Vagina (tissue), 2 donors: ENCODE measurements around the gene TMEM44.
"Not testable (repeated sequence)": the region's sequence is repeated elsewhere in the genome, so short reads cannot be mapped to it uniquely, and the experiment has no call there.

Experiments
- POLR2A ChIP-seq, 2 donors: fragments of 450-650 bp; IDR thresholded peaks; one replicate each; pipeline ENCODE4 v1.6.1; 2017; ENCODE audit warnings: antibody characterized with exemption in 2 of 2, mild to moderate bottlenecking in 2 of 2, moderate library complexity in 2 of 2
- POLR2AphosphoS5 ChIP-seq, 2 donors: sonication (generic); formaldehyde crosslinking; IDR thresholded peaks; one replicate each; pipeline ENCODE4 v1.9.0; 2017; ENCODE audit warnings: antibody characterized with exemption in 2 of 2, mild to moderate bottlenecking in 2 of 2, low read depth in 1 of 2; ENCODE audit not compliant: insufficient read depth in 1 of 2
- TF ChIP-seq, protein P1 (sequence below), 3 experiments: fragments of 450-650 bp in 2 of 3; fragments of 200-600 bp in 1 of 3; sonication (generic) in 1 of 3; IDR thresholded peaks; one replicate each; pipeline ENCODE4 v1.5.1; 2017 to 2019; ENCODE audit warnings: antibody characterized with exemption in 3 of 3, mild to moderate bottlenecking in 2 of 3, moderate library complexity in 2 of 3

DNA sequence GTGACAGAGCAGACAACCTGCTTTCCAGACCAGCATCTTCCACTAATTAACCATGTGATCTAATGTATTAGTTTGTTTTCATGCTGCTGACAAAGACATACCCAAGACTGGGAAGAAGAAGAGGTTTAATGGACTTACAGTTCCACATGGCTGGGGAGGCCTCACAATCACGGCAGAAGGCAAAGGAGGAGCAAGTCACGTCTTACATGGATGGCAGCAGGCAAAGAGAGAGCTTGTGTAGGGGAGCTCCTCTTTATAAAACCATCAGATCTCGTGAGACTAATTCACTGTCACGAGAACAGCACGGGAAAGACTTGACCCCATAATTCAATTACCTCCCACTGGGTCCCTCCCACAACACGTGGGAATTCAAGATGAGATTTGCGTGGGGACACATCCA is 27.9 kb downstream of the TMEM44 start:
- TF ChIP-seq, protein P1, sequence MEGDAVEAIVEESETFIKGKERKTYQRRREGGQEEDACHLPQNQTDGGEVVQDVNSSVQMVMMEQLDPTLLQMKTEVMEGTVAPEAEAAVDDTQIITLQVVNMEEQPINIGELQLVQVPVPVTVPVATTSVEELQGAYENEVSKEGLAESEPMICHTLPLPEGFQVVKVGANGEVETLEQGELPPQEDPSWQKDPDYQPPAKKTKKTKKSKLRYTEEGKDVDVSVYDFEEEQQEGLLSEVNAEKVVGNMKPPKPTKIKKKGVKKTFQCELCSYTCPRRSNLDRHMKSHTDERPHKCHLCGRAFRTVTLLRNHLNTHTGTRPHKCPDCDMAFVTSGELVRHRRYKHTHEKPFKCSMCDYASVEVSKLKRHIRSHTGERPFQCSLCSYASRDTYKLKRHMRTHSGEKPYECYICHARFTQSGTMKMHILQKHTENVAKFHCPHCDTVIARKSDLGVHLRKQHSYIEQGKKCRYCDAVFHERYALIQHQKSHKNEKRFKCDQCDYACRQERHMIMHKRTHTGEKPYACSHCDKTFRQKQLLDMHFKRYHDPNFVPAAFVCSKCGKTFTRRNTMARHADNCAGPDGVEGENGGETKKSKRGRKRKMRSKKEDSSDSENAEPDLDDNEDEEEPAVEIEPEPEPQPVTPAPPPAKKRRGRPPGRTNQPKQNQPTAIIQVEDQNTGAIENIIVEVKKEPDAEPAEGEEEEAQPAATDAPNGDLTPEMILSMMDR (IDR thresholded peaks at IDR 0.05), result not testable (repeated sequence)
- TF ChIP-seq POLR2A (IDR thresholded peaks at IDR 0.05); POLR2AphosphoS5 (IDR thresholded peaks at IDR 0.05; ENCODE audit: insufficient read depth in 1 of 2, low read depth in 1 of 2): not testable (repeated sequence)
